A549 treated with AZD9567 at 1 μM for 4 hours (cell line): ENCODE data around the gene MFAP3L. TPM values are rescaled to one million over a fixed set of nuclear protein-coding genes. Genes with fewer than 3 reads are reported as not detected.

Experiments
- total RNA-seq: library from RNA; stranded (reverse); fragments of 200-300 nt; extraction: Qiagen RNA extraction; gene quantifications from 5 replicates; pipeline ENCODE4 v1.2.3, GENCODE V29; 2022; ENCODE audit not compliant: insufficient read depth

The MFAP3L gene
- 2.7 to 4.3 TPM (median 3.7 TPM) in 5 replicates for total RNA-seq

GRCh38 chr4:170026253-170027021 is at the start of gene MFAP3L:
Gene MFAP3L, minus strand, starts transcription at chr4:170026395. Its CDS starts 20,518 bp downstream, at chr4:170005877.

Other genes starting within 250 kb of the MFAP3L start
- gene AADAT, start 63.6 kb upstream of the MFAP3L start, total RNA-seq: 6.9 to 14.7 TPM (median 8.9 TPM) in 5 replicates